Measurements from ENCODE around the gene GMIP. TPM values are rescaled to one million over a fixed set of nuclear protein-coding genes. Genes with fewer than 3 reads are reported as not detected.
"Not testable (repeated sequence)": the region's sequence is repeated elsewhere in the genome, so short reads cannot be mapped to it uniquely, and the experiment has no call there.

GMIP gene
- total RNA-seq: 48.6 TPM

GRCh38 chr19:19643158-19644053 lies at the start of gene GMIP:
GMIP (minus strand) TSS chr19:19643657; CDS start chr19:19643529, 128 bp downstream.
- Histone ChIP-seq H3K9me3 (ENCODE audit: low read depth, low read length) (no peaks in the 10 kb centered on the region), H3K4me3 (ENCODE audit: low read length) (peak within 1 kb of the TSS; percentile 92), H3K27me3 (ENCODE audit: insufficient read depth, low read length) (no peaks in the 10 kb centered on the region), H3K4me1 (ENCODE audit: insufficient read depth, low read length) (peaks cover 38% of the 10 kb centered on the region)

- H3K4me1 ChIP-seq (ENCODE audit: insufficient read depth, low read length): no peaks in the 10 kb centered on the region
- no peaks in the 10 kb centered on the region for H3K27me3 ChIP-seq (ENCODE audit: insufficient read depth, low read length)
- H3K9me3 ChIP-seq (ENCODE audit: low read depth, low read length): no peaks in the 10 kb centered on the region
- no peak overlapping the region for H3K4me3 ChIP-seq (ENCODE audit: low read length)
Measured at GRCh38 chr19:19691683-19692082, 48.2 kb upstream of the GMIP start.

- H3K27me3 ChIP-seq (ENCODE audit: insufficient read depth, low read length); H3K4me3 ChIP-seq (ENCODE audit: low read length); H3K9me3 ChIP-seq (ENCODE audit: low read depth, low read length): not testable (repeated sequence)
Measured at GRCh38 chr19:19689023-19689422, 45.6 kb upstream of the GMIP start.

GRCh38 chr19:19687090-19687489 lies 43.6 kb upstream of the GMIP start:
- no peaks in the 10 kb centered on the region for H3K9me3 ChIP-seq (ENCODE audit: low read depth, low read length)
- no peaks in the 10 kb centered on the region for H3K4me1 ChIP-seq (ENCODE audit: insufficient read depth, low read length)

More at GRCh38 chr19:19689023-19689422, 45.6 kb upstream of the GMIP start:
- not testable (repeated sequence) for H3K4me1 ChIP-seq (ENCODE audit: insufficient read depth, low read length)

GRCh38 chr19:19686580-19686979 lies 43.1 kb upstream of the GMIP start:
- H3K9me3 ChIP-seq (ENCODE audit: low read depth, low read length): no peaks in the 10 kb centered on the region
- no peaks in the 10 kb centered on the region for H3K4me1 ChIP-seq (ENCODE audit: insufficient read depth, low read length)
- no peaks in the 10 kb centered on the region for H3K27me3 ChIP-seq (ENCODE audit: insufficient read depth, low read length)
- H3K4me3 ChIP-seq (ENCODE audit: low read length): no peak overlapping the region

More at GRCh38 chr19:19687090-19687489, 43.6 kb upstream of the GMIP start:
- no peaks in the 10 kb centered on the region for H3K27me3 ChIP-seq (ENCODE audit: insufficient read depth, low read length)
- H3K4me3 ChIP-seq (ENCODE audit: low read length): no peak overlapping the region

- H3K27me3 ChIP-seq (ENCODE audit: insufficient read depth, low read length); H3K4me1 ChIP-seq (ENCODE audit: insufficient read depth, low read length); H3K4me3 ChIP-seq (ENCODE audit: low read length); H3K9me3 ChIP-seq (ENCODE audit: low read depth, low read length): not testable (repeated sequence)
Measured at GRCh38 chr19:19686119-19686518, 42.7 kb upstream of the GMIP start.

GRCh38 chr19:19679176-19680073 lies 36.0 kb upstream of the GMIP start:
- Histone ChIP-seq H3K27me3 (ENCODE audit: insufficient read depth, low read length) (no peaks in the 10 kb centered on the region), H3K9me3 (ENCODE audit: low read depth, low read length) (peaks cover 46% of the 10 kb centered on the region), H3K4me3 (ENCODE audit: low read length) (no peak overlapping the region), H3K4me1 (ENCODE audit: insufficient read depth, low read length) (no peaks in the 10 kb centered on the region)

- no peaks in the 10 kb centered on the region for H3K4me1 ChIP-seq (ENCODE audit: insufficient read depth, low read length)
- H3K4me3 ChIP-seq (ENCODE audit: low read length): no peak overlapping the region
- H3K27me3 ChIP-seq (ENCODE audit: insufficient read depth, low read length): no peaks in the 10 kb centered on the region
- H3K9me3 ChIP-seq (ENCODE audit: low read depth, low read length): peaks cover 51% of the 10 kb centered on the region
Measured at GRCh38 chr19:19677579-19677978, 34.1 kb upstream of the GMIP start.

GRCh38 chr19:19674315-19674714 lies 30.9 kb upstream of the GMIP start:
- Histone ChIP-seq H3K27me3 (ENCODE audit: insufficient read depth, low read length) (no peaks in the 10 kb centered on the region), H3K4me1 (ENCODE audit: insufficient read depth, low read length) (peaks cover 17% of the 10 kb centered on the region), H3K4me3 (ENCODE audit: low read length) (no peak overlapping the region), H3K9me3 (ENCODE audit: low read depth, low read length) (peaks cover 36% of the 10 kb centered on the region)

- peaks cover 22% of the 10 kb centered on the region for H3K9me3 ChIP-seq (ENCODE audit: low read depth, low read length)
- H3K4me3 ChIP-seq (ENCODE audit: low read length): no peak overlapping the region
Measured at GRCh38 chr19:19672816-19673215, 29.4 kb upstream of the GMIP start.

GRCh38 chr19:19670070-19670551 lies 26.7 kb upstream of the GMIP start:
- Histone ChIP-seq H3K4me1 (ENCODE audit: insufficient read depth, low read length) (peaks cover 35% of the 10 kb centered on the region), H3K27me3 (ENCODE audit: insufficient read depth, low read length) (no peaks in the 10 kb centered on the region), H3K9me3 (ENCODE audit: low read depth, low read length) (peaks cover 7% of the 10 kb centered on the region), H3K4me3 (ENCODE audit: low read length) (peak overlapping the region; percentile 77)

More at GRCh38 chr19:19672816-19673215, 29.4 kb upstream of the GMIP start:
- Histone ChIP-seq H3K27me3 (ENCODE audit: insufficient read depth, low read length) (no peaks in the 10 kb centered on the region), H3K4me1 (ENCODE audit: insufficient read depth, low read length) (peaks cover 25% of the 10 kb centered on the region)

GRCh38 chr19:19668230-19669012 lies 25.0 kb upstream of the GMIP start, which contains the start of gene ZNF101:
ZNF101 (plus strand) TSS chr19:19668839; CDS start chr19:19668964, 125 bp downstream.
- H3K9me3 ChIP-seq (ENCODE audit: low read depth, low read length): no peaks in the 10 kb centered on the region

GRCh38 chr19:19665420-19665948 lies 22.0 kb upstream of the GMIP start:
- peaks cover 59% of the 10 kb centered on the region for H3K4me1 ChIP-seq (ENCODE audit: insufficient read depth, low read length)
- not testable (repeated sequence) for H3K27me3 ChIP-seq (ENCODE audit: insufficient read depth, low read length); H3K9me3 ChIP-seq (ENCODE audit: low read depth, low read length); H3K4me3 ChIP-seq (ENCODE audit: low read length)

More at GRCh38 chr19:19668230-19669012, 25.0 kb upstream of the GMIP start, which contains the start of gene ZNF101:
- Histone ChIP-seq H3K27me3 (ENCODE audit: insufficient read depth, low read length) (no peaks in the 10 kb centered on the region), H3K4me1 (ENCODE audit: insufficient read depth, low read length) (peaks cover 42% of the 10 kb centered on the region), H3K4me3 (ENCODE audit: low read length) (peak within 1 kb of the TSS; percentile 77)
